ENCODE measurements around the gene GBP2. TPM values are rescaled to one million over a fixed set of nuclear protein-coding genes. Genes with fewer than 3 reads are reported as not detected.

Gene GBP2
- total RNA-seq, 1 donor from 2014 or later, result 70.6 TPM

DNA sequence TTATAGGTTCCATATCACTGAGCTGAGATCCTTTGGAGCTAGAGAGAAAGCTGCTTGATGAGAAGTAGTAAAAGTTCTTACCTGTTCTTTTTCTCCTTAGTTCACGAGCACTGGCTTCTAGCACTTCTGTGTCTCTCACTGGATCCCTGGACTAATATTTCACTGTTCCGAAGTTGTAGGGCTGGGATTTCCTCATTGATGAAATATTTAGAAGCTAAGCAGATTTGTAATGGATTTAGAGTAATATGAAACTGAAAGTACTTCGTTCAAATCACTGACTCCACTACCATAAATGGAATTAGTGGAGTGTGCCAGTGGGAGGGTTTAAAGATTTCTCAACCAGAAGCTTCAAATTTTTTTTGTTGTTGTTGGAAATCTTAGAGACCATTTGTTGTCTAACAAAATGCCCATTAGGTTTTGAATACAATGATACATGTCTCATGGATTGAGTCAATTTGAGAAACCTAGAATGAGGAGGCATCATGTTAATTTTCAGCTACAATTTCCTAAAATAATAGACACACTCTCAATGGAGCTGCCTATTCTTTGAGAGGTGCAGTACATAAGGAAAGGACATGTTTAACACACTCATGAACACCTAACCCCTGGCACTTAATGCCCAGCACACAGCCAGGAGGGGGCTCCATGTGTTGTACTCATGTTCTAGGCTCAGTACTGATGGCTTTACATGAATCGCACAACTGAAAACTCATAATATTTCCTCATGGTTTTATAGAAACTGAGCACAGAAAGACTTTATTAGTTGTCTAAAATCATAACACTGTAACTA is 60.6 kb downstream of the GBP2 start, which contains the start of gene GBP1:
TSS of gene GBP1 (minus strand) at position 130 of the 790 bp plus-strand sequence. CDS start 1,974 bp downstream, outside the sequence.
- DNase-seq (ENCODE audit: low spot score), result no peak

DNA sequence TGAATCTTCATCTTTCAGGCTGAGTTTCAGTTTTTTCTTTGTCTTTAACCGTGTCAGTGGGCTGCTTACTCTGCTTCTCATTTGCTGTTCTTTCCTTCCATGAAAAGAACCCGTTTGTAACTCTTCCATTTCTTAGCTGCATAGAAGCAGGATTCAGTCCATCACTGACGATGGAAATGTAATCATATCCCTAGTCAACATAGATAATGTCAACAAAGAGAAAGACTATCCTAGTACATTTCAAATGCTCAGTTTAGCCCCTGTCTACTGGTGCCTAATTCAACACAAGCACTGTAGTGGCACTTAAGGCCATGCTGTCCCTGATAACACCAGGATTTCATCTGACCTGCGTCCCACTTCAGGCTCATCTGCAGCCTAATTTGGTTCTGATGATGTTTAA is 61.3 kb downstream of the GBP2 start:
- no peak for DNase-seq (ENCODE audit: low spot score)

DNA sequence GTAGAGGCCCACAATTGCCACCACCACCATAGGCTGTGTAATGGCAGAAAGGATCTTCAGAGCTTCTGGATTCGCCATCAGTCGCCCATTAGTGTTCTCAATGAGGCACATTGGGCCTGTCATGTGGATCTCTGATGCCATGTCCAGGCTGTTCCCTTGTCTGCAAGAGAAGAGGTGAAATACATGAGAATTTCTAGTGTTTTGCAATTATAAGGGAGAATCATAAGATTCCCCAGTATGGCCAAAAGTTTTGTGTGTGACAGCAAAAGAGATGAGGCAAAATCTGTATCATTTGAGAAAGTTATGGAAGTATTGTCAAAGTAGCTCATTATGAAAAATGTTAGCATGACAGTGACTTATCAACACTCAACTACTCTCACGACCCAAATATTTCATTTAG is 62.8 kb downstream of the GBP2 start:
- no peak for DNase-seq (ENCODE audit: low spot score)

DNA sequence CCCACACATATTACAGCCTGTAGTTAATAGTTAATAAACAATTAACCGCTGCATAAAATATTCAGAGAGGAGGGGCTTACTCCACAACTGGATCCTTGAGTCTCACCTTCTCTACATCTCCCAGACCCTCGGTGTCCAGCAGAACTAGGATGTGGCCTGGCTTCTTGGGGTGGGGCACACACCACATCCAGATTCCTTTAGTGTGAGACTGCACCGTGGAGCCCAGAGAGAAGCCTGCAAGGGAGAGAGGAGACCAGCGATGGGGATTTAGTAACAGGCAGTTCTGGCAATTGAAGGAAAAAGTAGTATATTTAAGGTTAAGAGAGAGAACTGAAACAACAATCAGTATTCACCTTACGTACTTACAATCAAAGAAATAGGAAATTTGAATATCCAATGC is 65.8 kb downstream of the GBP2 start:
- DNase-seq (ENCODE audit: low spot score), result no peak

Other genes starting within 250 kb of the GBP2 start
- 28.6 TPM for gene GTF2B, start 234.5 kb downstream of the GBP2 start, total RNA-seq
- 44.4 TPM for gene KYAT3, start 133.5 kb downstream of the GBP2 start, total RNA-seq
- 23.1 TPM for gene RBMXL1, start 133.5 kb downstream of the GBP2 start, total RNA-seq
- 79.7 TPM for gene GBP3, start 103.2 kb downstream of the GBP2 start, total RNA-seq
- 39.3 TPM for gene GBP1, start 60.9 kb downstream of the GBP2 start, total RNA-seq
- not detected for gene GBP7, start 49.9 kb upstream of the GBP2 start, total RNA-seq
- gene GBP4, start 72.8 kb upstream of the GBP2 start, total RNA-seq, result 13.6 TPM
- gene GBP5, start 146.7 kb upstream of the GBP2 start, total RNA-seq, result 2.3 TPM
- not detected for gene GBP6, start 237.9 kb upstream of the GBP2 start, total RNA-seq

All from ureter (tissue), 1 donor.